Right cardiac atrium (tissue), 5 donors: Measurements from ENCODE around the gene NHERF2. TPM values are rescaled to one million over a fixed set of nuclear protein-coding genes. Genes with fewer than 3 reads are reported as not detected.

Experiments
- ATAC-seq, 2 donors: fragments of 200-7000 bp; cut with Tn5 transposase; one replicate each; pipeline versions ENCODE4 v1.8.0 to v1.9.1; 2020; ENCODE audit warnings: moderate library complexity in 2 of 2, mild to moderate bottlenecking in 1 of 2
- DNase-seq, 3 donors: peaks; one replicate each; pipeline ENCODE4 v3.0.0-alpha.2; 2020
- H3K27ac ChIP-seq: one replicate; pipeline ENCODE4 v1.5.1; 2013; ENCODE audit warnings: mild to moderate bottlenecking, low read length, control low read depth, moderate library complexity
- H3K27me3 ChIP-seq: one replicate; pipeline ENCODE4 v1.6.1; 2013; ENCODE audit not compliant: control insufficient read depth, insufficient read depth
- H3K4me1 ChIP-seq: one replicate; pipeline ENCODE4 v1.6.1; 2013; ENCODE audit warnings: low read length; ENCODE audit not compliant: control insufficient read depth, insufficient read depth
- H3K4me3 ChIP-seq: one replicate; pipeline ENCODE4 v1.5.1; 2013; ENCODE audit warnings: low read length, control low read depth
- H3K9me3 ChIP-seq: one replicate; pipeline ENCODE4 v1.6.1; 2013; ENCODE audit warnings: low read length; ENCODE audit not compliant: control insufficient read depth
- WGBS: extraction: QIAGEN DNeasy Blood & Tissue Kit; methylation state at CpG from one replicate; pipeline ENCODE4 v1.1.7; 2013; 5-methylcytosine and 5-hydroxymethylcytosine counted together
- intact Hi-C, 4 donors: fragments of 100-400 bp; cut with DNase I; formaldehyde crosslinking; loops; one replicate each; pipeline versions ENCODE4 v1.11.0 to v1.14.0; 2022 to 2023
- polyA plus RNA-seq: library from polyadenylated mRNA; stranded (reverse); fragments of 200-250 nt; gene quantifications from one replicate; pipeline ENCODE4 v1.2.3, GENCODE V29; 2013
- total RNA-seq, 4 donors: library from RNA; stranded (reverse); fragmentation: NEBNext Ultra II Directional; extraction: Animal tissue kit (Norgen Biotek cat#: 25700); gene quantifications; one replicate each; pipeline ENCODE4 v1.2.1, GENCODE V29; 2021
- donor health status: healthy with polysubstance abuse.
- donor health status: DM: no; HTN: yes; CAD: no.
- donor health status: DM: no; HTN: no; CAD: no.
- donor health status: DM: no; HTN: yes; CAD: no; lungs with severe emphysema.
- donor health status: DM: yes; HTN: yes; CAD: no.

Gene NHERF2
- total and polyA plus RNA-seq, 5 donors: 131 to 257 (median 177) TPM

DNA sequence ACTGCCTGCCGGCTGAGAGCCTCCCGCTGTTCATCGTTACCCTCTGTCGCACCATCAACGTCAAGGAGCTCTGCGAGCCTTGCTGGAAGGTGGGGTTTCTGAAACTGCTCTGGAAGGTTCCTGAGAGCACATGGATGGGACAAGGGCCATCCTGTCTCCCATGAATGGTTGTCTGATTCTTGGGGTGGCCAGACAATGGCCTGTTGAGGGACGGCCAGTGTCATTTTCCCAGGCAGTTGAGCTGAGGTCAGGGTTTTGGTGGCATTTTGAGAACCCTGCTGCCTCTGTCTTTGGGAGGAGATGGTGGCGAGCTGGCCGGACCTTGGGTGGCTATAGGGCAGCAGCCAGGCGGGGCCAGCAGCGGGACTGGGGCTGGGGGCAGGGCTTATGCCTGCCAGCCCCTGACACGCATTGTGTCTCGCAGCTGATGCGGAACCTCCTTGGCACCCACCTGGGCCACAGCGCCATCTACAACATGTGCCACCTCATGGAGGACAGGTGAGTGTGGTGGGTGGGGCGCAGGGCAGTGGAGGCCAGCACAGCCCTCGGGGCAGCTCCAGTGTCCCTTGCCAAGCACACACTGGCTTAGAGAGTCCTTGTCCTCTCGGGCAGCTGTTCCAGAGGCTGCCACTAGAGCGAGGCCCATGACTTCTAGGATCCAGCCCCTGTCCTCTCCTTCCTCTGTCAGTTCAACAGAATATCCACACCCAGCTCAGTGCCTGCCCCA lies 30.1 kb downstream of the NHERF2 start:
- 82% methylated on average over 19 of the region's 19 CpGs for WGBS
- no peaks in the 10 kb centered on the region for H3K9me3 ChIP-seq
- ATAC-seq: no peak

DNA sequence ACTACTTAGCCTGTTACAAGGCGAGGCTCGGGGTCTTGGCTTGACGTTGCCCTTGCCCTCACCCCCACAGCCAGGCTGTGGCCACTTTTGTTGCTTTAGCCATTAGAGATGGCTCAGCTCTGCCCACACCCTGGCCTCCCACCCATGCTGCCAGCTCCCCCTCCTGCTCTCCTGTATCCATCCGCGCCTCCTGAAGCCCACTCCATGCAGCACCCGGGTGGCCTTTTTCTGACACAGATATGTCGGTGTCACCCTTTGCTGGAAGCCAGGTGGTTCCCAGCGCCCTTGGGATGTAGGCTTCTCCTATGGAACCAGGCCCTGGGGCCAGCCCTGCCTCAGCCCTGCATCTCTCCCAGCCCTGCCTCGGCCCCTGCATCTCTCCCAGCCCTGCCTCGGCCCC lies 30.7 kb downstream of the NHERF2 start:
- Histone ChIP-seq H3K4me1 (no peaks in the 10 kb centered on the region), H3K27ac (no peak overlapping the region), H3K4me3 (no peak overlapping the region), H3K9me3 (no peaks in the 10 kb centered on the region), H3K27me3 (no peaks in the 10 kb centered on the region)
- intact Hi-C loops: no loop called here
- no peak for ATAC-seq
- no peak for DNase-seq
- WGBS: 90% methylated on average over 10 of the region's 10 CpGs

More for the DNA sequence above, 30.1 kb downstream of the NHERF2 start:
- Histone ChIP-seq H3K27me3 (no peaks in the 10 kb centered on the region), H3K4me1 (no peaks in the 10 kb centered on the region), H3K27ac (no peak overlapping the region), H3K4me3 (no peak overlapping the region)
- DNase-seq: no peak
- intact Hi-C loops: no loop called here

DNA sequence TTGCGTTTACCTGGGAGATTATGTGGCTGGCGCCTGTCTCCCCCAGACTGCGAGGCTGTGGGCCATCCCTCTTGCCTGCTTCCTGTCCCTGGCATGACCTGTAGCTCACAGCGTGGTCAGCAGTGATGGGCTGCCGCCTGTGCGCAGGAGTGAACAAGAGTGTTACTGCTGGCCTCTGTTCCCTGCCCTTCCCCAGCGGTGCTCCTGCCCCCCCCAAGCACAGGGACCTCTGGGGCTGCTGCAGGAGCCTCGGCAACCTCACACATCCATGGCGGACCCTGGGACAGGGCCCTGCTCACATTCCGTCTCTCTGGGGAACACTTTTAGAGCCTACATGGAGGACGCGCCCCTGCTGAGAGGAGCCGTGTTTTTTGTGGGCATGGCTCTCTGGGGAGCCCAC lies 31.7 kb downstream of the NHERF2 start:
- DNase-seq: no peak

GRCh38 chr16:2058872-2059271 lies 32.2 kb downstream of the NHERF2 start:
- Histone ChIP-seq H3K27me3 (no peaks in the 10 kb centered on the region), H3K9me3 (no peaks in the 10 kb centered on the region), H3K4me3 (no peak overlapping the region), H3K4me1 (no peaks in the 10 kb centered on the region), H3K27ac (no peak overlapping the region)
- ATAC-seq: no peak
- 95% methylated on average over 10 of the region's 10 CpGs for WGBS
- intact Hi-C loops: no loop called here
- DNase-seq: no peak

More for the DNA sequence above, 31.7 kb downstream of the NHERF2 start:
- Histone ChIP-seq H3K9me3 (no peaks in the 10 kb centered on the region), H3K27ac (no peak overlapping the region), H3K4me1 (no peaks in the 10 kb centered on the region), H3K27me3 (no peaks in the 10 kb centered on the region), H3K4me3 (no peak overlapping the region)
- intact Hi-C loops: no loop called here
- 85% methylated on average over 13 of the region's 13 CpGs for WGBS
- no peak for ATAC-seq

DNA sequence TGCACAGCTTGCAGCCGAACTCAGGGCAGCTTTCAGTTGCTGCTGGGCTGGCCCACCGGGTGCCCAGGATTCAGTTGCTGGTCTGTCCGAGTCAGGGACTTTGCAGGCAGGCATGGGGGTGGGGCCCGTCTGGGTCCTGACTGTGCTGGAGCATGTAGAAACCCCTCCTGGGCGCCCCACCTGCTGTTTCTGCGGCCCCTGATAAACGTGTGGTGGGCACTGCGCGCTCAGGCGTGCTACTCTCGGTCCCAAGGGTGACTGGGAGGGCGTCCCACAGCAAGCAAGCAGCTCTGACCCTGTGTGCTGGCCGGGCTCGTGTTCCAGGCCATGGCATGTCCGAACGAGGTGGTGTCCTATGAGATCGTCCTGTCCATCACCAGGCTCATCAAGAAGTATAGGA lies 33.6 kb downstream of the NHERF2 start:
- H3K27me3 ChIP-seq: no peaks in the 10 kb centered on the region
- H3K27ac ChIP-seq: no peak overlapping the region
- H3K9me3 ChIP-seq: no peaks in the 10 kb centered on the region
- DNase-seq (no peak), ATAC-seq (no peak)
- H3K4me1 ChIP-seq: no peaks in the 10 kb centered on the region
- intact Hi-C loops: no loop called here
- H3K4me3 ChIP-seq: no peak overlapping the region
- 88% methylated on average over 17 of the region's 17 CpGs for WGBS

DNA sequence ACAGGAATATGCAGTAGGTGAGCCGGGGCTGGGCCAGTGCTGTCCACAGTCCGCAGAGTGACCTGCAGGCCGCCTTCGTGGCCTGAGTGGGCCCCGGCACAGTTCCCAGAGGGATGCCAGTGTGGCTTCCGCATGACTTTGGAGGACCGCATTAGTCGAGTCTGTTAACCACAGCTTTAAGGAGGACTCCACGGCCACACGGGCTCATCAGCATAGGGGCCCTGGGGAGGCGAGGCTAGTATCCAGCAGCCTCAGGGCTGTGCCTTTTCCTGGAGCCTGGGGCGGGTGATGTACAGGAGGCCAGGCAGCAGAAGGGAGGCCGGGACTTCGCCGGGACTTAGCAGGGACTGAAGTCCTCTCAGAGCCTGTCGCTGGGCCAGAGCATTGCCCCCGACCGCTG lies 34.3 kb downstream of the NHERF2 start:
- ATAC-seq (no peak), DNase-seq (no peak)
- intact Hi-C loops: no loop called here
- WGBS: 94% methylated on average over 18 of the region's 18 CpGs
- Histone ChIP-seq H3K27me3 (no peaks in the 10 kb centered on the region), H3K4me1 (no peaks in the 10 kb centered on the region), H3K9me3 (no peaks in the 10 kb centered on the region), H3K4me3 (no peak overlapping the region), H3K27ac (no peak overlapping the region)

DNA sequence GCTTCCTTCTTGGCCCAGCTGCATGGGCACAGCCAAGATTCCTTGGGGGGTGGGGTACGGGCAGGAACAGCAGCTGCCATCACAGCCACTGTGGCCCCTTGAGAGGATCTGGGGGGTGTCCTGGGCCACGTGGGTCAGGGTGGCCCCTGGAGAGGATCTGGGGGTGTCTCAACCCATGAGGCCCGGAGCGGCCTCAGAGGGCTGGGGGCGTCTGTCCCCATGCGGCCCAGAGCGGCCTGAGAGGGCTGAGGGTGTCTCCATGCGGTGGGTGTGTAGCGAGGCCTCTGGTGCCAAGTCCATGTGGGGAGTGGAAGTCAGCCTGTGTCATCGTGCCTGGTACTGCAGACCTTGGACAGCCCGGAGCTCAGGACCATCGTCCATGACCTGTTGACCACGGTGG lies 34.8 kb downstream of the NHERF2 start:
- no peak overlapping the region for H3K27ac ChIP-seq
- 91% methylated on average over 13 of the region's 13 CpGs for WGBS
- no peaks in the 10 kb centered on the region for H3K27me3 ChIP-seq
- DNase-seq (no peak), ATAC-seq (no peak)
- H3K4me3 ChIP-seq: no peak overlapping the region
- no peaks in the 10 kb centered on the region for H3K4me1 ChIP-seq
- intact Hi-C loops: no loop called here
- no peaks in the 10 kb centered on the region for H3K9me3 ChIP-seq

DNA sequence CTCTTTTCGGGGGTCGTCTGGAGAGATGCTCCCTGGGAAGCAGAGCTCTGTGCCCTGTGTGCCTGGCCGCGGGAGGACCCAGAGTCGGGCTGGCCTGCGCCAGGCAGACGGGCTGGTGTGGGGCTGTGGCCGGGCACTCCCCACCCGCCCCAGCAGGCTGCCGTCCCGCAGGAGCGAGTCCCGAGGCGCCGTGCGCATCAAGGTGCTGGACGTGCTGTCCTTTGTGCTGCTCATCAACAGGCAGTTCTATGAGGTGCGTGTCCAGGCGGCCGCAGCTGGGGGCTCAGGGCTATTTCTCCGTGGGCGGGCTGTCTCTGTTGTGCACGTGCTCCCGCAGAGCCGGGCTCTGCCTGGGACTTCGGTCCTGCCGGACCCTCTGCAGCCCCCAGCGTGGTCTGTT lies 36.1 kb downstream of the NHERF2 start:
- no peaks in the 10 kb centered on the region for H3K4me1 ChIP-seq
- no peaks in the 10 kb centered on the region for H3K9me3 ChIP-seq
- H3K4me3 ChIP-seq: no peak overlapping the region
- ATAC-seq: no peak
- WGBS: 95% methylated on average over 28 of the region's 28 CpGs
- DNase-seq: no peak
- H3K27me3 ChIP-seq: no peaks in the 10 kb centered on the region
- intact Hi-C loops: no loop called here
- no peak overlapping the region for H3K27ac ChIP-seq

DNA sequence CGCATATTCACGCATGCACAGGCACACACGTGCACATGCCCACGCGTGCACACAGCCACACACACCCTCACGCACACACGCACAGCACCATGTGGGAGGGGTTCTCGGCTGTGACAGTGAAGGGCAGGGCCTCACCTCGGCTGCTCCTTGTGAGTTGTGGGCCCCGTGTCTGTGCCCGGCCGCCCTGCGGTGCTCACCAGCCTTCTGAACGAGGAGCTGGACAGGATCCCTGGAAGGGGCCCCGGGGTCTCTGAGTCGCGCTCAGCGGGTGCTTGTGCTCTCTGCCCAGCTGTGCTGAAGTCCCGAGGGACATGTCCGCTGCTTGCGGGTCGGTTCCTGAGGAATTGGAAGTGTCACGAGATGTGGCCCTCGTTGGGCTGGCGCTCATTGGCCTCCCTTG lies 37.2 kb downstream of the NHERF2 start:
- Histone ChIP-seq H3K27me3 (no peaks in the 10 kb centered on the region), H3K9me3 (no peaks in the 10 kb centered on the region), H3K4me1 (no peaks in the 10 kb centered on the region), H3K4me3 (no peak overlapping the region), H3K27ac (no peak overlapping the region)
- no peak for ATAC-seq
- WGBS: 89% methylated on average over 25 of the region's 25 CpGs
- intact Hi-C loops: no loop called here
- DNase-seq: no peak

DNA sequence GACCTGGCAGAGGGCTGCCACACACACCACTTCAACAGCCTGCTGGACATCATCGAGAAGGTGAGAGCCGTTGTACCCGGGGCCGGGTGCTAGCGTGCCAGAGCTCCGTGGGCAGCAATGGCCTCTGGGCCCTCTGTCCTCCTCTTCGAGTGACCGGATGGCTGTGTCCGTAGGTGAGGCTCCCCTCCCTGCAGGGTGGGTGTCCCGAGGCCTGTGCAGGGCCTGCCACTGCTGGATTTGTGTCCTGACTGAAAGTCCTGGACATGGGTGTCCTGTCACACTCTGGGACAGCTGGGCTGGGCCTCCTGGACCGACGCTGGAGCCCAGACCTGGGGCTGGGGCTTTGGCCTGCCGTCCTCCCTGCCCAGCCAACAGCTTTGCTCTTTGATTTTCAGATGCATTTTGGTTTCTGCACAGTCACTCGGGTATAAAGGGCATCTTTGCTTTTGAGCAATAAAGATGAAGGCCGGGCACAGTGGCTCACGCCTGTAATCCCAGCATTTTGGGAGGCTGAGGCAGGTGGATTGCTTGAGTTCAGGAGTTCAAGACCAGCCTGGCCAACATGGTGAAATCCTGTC lies 37.8 kb downstream of the NHERF2 start:
- ATAC-seq (no peak), DNase-seq (no peak)
- intact Hi-C loops: no loop called here
- Histone ChIP-seq H3K27ac (no peak overlapping the region), H3K9me3 (no peaks in the 10 kb centered on the region), H3K27me3 (no peaks in the 10 kb centered on the region), H3K4me1 (no peaks in the 10 kb centered on the region), H3K4me3 (no peak overlapping the region)
- 95% methylated on average over 16 of the region's 16 CpGs for WGBS

- no peaks in the 10 kb centered on the region for H3K9me3 ChIP-seq
- 97% methylated on average over 11 of the region's 11 CpGs for WGBS
- no peak overlapping the region for H3K4me3 ChIP-seq
- H3K27me3 ChIP-seq: no peaks in the 10 kb centered on the region
- intact Hi-C loops: no loop called here
- no peaks in the 10 kb centered on the region for H3K4me1 ChIP-seq
- H3K27ac ChIP-seq: no peak overlapping the region
- ATAC-seq (no peak), DNase-seq (no peak)
Observed at GRCh38 chr16:2066139-2066538, 39.4 kb downstream of the NHERF2 start.
